Sigmoid colon (tissue), 4 donors: Measurements from ENCODE around the gene CYP8B1.

ENCODE experiments used
- EP300 ChIP-seq, 4 donors: sonication (generic); formaldehyde crosslinking; IDR thresholded peaks; one replicate each; pipeline ENCODE4 v1.6.1; 2017; ENCODE audit warnings: antibody characterized with exemption in 4 of 4
- POLR2A ChIP-seq, 2 donors: fragments of 450-650 bp; IDR thresholded peaks; one replicate each; pipeline ENCODE4 v1.6.1; 2016; ENCODE audit warnings: antibody characterized with exemption in 2 of 2, mild to moderate bottlenecking in 2 of 2, moderate library complexity in 2 of 2
- TF ChIP-seq, protein P1 (sequence below), 4 experiments: fragments of 450-650 bp in 3 of 4; fragments of 200-600 bp in 1 of 4; IDR thresholded peaks; one replicate each; pipeline ENCODE4 v1.5.1; 2016 to 2019; ENCODE audit warnings: antibody characterized with exemption in 4 of 4, mild to moderate bottlenecking in 3 of 4, moderate library complexity in 2 of 4

DNA sequence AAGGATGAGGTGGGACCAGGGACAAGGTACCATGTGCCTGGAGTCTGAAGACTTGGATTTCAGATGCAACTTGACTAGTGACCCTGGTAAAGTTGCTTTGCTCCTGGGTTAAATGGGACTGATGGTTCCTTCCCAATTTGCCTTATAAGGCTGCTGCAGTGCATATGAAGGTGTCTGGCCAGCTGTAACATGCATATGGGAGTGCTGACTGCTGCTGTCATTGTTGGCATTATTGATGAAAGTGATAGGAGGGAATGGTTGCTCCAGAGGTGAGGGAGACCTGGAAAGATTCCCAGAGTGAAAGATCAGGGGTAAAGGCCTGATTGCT, 20.5 kb downstream of the CYP8B1 start:
- no peak for TF ChIP-seq EP300 (IDR thresholded peaks at IDR 0.05)
- TF ChIP-seq POLR2A (IDR thresholded peaks at IDR 0.05): no peak
- TF ChIP-seq, protein P1, sequence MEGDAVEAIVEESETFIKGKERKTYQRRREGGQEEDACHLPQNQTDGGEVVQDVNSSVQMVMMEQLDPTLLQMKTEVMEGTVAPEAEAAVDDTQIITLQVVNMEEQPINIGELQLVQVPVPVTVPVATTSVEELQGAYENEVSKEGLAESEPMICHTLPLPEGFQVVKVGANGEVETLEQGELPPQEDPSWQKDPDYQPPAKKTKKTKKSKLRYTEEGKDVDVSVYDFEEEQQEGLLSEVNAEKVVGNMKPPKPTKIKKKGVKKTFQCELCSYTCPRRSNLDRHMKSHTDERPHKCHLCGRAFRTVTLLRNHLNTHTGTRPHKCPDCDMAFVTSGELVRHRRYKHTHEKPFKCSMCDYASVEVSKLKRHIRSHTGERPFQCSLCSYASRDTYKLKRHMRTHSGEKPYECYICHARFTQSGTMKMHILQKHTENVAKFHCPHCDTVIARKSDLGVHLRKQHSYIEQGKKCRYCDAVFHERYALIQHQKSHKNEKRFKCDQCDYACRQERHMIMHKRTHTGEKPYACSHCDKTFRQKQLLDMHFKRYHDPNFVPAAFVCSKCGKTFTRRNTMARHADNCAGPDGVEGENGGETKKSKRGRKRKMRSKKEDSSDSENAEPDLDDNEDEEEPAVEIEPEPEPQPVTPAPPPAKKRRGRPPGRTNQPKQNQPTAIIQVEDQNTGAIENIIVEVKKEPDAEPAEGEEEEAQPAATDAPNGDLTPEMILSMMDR (IDR thresholded peaks at IDR 0.05): no peak
